Measurements from ENCODE around the gene RAB11FIP5.

Gene RAB11FIP5

DNA sequence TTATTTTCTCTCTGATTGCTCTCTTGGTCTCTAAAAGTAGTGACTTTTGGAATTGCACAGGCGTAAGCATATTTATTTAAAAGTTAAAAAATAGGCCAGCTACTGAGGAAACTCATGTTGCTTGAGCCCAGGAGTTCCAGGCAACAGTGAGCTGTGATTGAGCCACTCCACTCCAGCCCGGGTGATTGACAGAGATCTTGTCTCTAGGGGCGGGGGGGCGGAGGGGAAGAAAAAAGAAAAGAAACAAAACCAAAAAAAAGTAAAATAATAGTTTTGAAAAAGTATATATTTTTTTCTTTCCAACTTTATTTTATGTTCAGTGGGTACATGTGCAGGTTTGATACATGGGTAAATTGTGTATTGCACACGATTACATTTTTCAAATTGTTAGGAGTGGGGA lies 18.0 kb upstream of the RAB11FIP5 start:
- TF ChIP-seq FOXP2 (optimal IDR thresholded peaks at IDR 0.05; ENCODE audit: borderline replicate concordance, extremely low read depth, extremely low read length, insufficient read depth) (no peak), POLR2AphosphoS5 (IDR thresholded peaks at IDR 0.05; ENCODE audit: low read depth, low read length) (no peak), TAF1 (IDR thresholded peaks at IDR 0.05; ENCODE audit: borderline replicate concordance, insufficient read depth, low read length) (no peak), SIN3A (IDR thresholded peaks at IDR 0.05; ENCODE audit: borderline replicate concordance, insufficient read depth, low read length) (no peak)
- TF ChIP-seq, protein P1, sequence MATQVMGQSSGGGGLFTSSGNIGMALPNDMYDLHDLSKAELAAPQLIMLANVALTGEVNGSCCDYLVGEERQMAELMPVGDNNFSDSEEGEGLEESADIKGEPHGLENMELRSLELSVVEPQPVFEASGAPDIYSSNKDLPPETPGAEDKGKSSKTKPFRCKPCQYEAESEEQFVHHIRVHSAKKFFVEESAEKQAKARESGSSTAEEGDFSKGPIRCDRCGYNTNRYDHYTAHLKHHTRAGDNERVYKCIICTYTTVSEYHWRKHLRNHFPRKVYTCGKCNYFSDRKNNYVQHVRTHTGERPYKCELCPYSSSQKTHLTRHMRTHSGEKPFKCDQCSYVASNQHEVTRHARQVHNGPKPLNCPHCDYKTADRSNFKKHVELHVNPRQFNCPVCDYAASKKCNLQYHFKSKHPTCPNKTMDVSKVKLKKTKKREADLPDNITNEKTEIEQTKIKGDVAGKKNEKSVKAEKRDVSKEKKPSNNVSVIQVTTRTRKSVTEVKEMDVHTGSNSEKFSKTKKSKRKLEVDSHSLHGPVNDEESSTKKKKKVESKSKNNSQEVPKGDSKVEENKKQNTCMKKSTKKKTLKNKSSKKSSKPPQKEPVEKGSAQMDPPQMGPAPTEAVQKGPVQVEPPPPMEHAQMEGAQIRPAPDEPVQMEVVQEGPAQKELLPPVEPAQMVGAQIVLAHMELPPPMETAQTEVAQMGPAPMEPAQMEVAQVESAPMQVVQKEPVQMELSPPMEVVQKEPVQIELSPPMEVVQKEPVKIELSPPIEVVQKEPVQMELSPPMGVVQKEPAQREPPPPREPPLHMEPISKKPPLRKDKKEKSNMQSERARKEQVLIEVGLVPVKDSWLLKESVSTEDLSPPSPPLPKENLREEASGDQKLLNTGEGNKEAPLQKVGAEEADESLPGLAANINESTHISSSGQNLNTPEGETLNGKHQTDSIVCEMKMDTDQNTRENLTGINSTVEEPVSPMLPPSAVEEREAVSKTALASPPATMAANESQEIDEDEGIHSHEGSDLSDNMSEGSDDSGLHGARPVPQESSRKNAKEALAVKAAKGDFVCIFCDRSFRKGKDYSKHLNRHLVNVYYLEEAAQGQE (IDR thresholded peaks at IDR 0.05; ENCODE audit: insufficient read depth in 1 of 2, low read depth in 2 of 2, low read length in 2 of 2), result no peak

DNA sequence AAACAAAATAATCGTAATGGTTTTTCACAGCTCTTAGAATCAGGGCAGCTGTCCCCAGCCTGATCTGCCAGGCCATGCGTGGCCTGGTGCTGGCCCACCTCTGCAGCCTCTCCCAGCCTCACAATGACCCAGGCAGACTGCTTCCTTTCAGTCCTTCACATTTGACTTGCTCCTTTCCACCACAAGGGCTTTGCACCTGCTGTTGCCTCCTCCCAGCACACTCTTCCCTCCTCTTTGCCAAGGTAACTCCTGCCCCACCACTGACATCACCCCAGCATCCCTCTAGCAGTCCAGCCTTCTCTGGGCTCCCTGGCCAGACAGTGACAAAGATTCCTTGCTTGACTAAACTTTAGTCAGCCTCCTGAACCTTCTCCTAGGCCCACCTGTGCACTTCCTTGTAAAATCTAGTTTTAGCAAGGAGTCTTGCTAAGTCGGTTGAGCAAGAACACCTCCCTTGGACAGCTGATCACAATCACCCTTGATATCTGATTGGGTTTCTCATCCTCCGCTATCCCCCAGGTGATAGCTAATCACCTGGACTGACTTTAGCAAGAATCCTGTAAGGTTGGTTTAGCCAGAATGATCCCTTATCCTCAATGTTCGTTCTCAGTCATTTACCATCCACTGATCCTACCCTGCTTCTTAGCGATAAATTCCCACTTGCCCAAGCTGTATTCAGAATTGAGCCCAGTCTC lies 16.2 kb upstream of the RAB11FIP5 start:
- no peak for TF ChIP-seq TAF1 (IDR thresholded peaks at IDR 0.05; ENCODE audit: borderline replicate concordance, insufficient read depth, low read length)
- TF ChIP-seq, protein P1 (IDR thresholded peaks at IDR 0.05; ENCODE audit: insufficient read depth in 1 of 2, low read depth in 2 of 2, low read length in 2 of 2), result no peak
- TF ChIP-seq FOXP2 (optimal IDR thresholded peaks at IDR 0.05; ENCODE audit: borderline replicate concordance, extremely low read depth, extremely low read length, insufficient read depth), result no peak
- no peak for TF ChIP-seq SIN3A (IDR thresholded peaks at IDR 0.05; ENCODE audit: borderline replicate concordance, insufficient read depth, low read length)
- no peak for TF ChIP-seq POLR2AphosphoS5 (IDR thresholded peaks at IDR 0.05; ENCODE audit: low read depth, low read length)

DNA sequence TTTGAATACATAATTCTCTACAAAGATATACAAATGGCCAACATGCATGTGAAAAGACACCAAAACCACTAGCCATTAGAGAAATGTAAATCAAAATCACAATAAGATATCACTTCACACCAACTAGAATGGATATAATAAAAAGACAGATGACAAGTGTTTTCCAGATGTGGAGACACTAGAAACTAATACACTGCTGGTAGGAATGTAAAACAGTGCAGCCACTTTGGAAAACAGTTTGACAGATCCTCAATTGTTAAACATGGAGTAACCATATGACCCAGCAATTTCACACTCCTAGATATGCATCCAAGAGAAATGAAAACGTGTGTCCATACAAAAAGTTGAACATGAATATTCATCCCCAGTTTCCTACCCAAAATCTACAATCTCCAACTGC lies 9.8 kb upstream of the RAB11FIP5 start:
- TF ChIP-seq POLR2AphosphoS5 (IDR thresholded peaks at IDR 0.05; ENCODE audit: low read depth, low read length) (no peak), TAF1 (IDR thresholded peaks at IDR 0.05; ENCODE audit: borderline replicate concordance, insufficient read depth, low read length) (no peak), SIN3A (IDR thresholded peaks at IDR 0.05; ENCODE audit: borderline replicate concordance, insufficient read depth, low read length) (no peak), FOXP2 (optimal IDR thresholded peaks at IDR 0.05; ENCODE audit: borderline replicate concordance, extremely low read depth, extremely low read length, insufficient read depth) (no peak)
- TF ChIP-seq, protein P1 (IDR thresholded peaks at IDR 0.05; ENCODE audit: insufficient read depth in 1 of 2, low read depth in 2 of 2, low read length in 2 of 2), result no peak

DNA sequence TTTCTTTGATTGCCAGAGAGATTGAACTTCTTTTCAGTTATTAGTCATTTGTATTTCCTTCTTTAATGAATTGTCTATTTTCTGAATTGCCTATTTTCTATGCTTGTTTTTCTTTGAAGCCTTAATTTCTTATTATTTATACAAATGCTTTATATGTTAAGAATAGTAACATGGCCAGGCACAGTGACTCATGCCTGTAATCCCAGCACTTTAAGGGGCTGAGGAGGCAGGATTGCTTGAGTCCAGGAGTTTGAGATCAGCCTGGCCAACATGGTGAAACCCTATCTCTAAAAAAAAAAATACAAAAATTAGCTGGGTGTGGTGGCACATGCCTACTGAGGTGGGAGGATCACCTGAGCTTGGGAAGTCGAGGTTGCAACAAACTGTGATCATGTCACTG lies 4.7 kb upstream of the RAB11FIP5 start:
- TF ChIP-seq POLR2AphosphoS5 (IDR thresholded peaks at IDR 0.05; ENCODE audit: low read depth, low read length) (no peak), FOXP2 (optimal IDR thresholded peaks at IDR 0.05; ENCODE audit: borderline replicate concordance, extremely low read depth, extremely low read length, insufficient read depth) (no peak), TAF1 (IDR thresholded peaks at IDR 0.05; ENCODE audit: borderline replicate concordance, insufficient read depth, low read length) (no peak), SIN3A (IDR thresholded peaks at IDR 0.05; ENCODE audit: borderline replicate concordance, insufficient read depth, low read length) (no peak)
- TF ChIP-seq, protein P1 (IDR thresholded peaks at IDR 0.05; ENCODE audit: insufficient read depth in 1 of 2, low read depth in 2 of 2, low read length in 2 of 2), result no peak
